NCI-H2227 treated with DMSO at 0.1 percent for 48 hours (cell line): ENCODE results near the gene INTS14.
"Not testable (repeated sequence)": the region's sequence is repeated elsewhere in the genome, so short reads cannot be mapped to it uniquely, and the experiment has no call there.

Experiments used
- DNase-seq: peaks from one replicate; lab custom pipeline; 2025; lab: John Stamatoyannopoulos, UW

Gene INTS14

GRCh38 chr15:65578904-65579728, 31.8 kb downstream of the INTS14 start:
- DNase-seq = no peak

- no peak for DNase-seq
Observed at GRCh38 chr15:65577129-65577996, 33.6 kb downstream of the INTS14 start.

DNA sequence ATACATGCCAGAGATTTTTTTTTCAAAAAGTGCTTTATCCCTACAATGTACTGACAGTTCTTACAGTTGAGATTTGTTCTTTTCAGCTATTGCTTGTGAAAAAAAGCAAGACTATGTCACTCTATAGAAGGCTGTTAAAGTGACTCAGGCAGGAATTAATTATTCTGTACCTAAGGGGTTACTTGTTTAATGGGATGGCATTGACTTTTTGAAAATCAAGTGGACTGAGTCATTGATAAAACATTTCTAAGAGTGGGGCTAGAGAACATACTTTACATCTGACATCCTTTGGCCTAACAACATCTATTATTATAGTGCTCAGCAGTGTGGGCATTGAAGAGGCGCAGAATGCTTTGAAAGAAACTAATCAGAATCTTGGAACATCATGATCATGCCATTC, 34.3 kb downstream of the INTS14 start:
- DNase-seq = no peak

GRCh38 chr15:65571971-65572370, 39.0 kb downstream of the INTS14 start:
- no peak for DNase-seq

GRCh38 chr15:65569728-65570127, 41.2 kb downstream of the INTS14 start:
- no peak for DNase-seq

DNA sequence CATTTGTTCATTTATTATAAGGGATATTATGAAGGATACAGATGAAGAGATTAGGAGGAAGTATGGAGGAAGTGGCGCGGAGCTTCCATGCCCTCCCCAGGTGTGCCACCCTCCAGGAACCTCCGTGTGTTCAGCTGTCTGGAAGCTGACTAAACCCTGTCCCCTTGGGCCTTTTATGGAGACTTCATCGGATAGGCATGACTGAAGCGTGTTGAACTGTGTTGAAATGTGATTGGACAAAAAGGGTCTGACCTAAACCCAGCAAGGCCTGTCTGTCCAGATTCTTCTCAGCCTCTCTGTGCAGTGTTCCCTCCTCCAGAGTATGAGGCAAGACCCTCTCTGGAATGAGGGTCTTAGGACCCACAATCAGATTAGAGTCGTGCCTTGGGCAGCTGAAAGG, 49.0 kb downstream of the INTS14 start:
- no peak for DNase-seq

- no peak for DNase-seq
Observed at GRCh38 chr15:65559941-65560340, 51.0 kb downstream of the INTS14 start.

GRCh38 chr15:65558997-65559760, 51.8 kb downstream of the INTS14 start:
- DNase-seq = no peak

DNA sequence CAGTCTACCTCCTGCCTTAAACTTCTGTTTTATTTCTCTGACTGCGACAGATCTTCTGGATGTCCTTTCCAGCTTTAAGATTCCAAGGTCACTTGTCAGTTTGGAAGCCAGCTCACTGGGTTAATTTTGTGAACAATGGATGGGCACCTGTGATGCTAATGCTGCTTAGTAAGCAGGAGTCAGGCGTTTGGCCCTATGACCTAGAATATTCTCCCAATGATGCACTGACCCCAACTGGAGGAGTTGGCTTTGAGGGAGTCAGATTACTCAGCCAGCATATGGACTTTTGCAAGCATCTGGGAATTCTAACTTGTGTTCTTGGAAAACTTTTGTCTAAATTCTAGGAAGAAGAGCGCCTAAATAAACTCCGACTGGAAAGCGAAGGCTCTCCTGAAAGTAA, 52.6 kb downstream of the INTS14 start:
- DNase-seq = no peak

DNA sequence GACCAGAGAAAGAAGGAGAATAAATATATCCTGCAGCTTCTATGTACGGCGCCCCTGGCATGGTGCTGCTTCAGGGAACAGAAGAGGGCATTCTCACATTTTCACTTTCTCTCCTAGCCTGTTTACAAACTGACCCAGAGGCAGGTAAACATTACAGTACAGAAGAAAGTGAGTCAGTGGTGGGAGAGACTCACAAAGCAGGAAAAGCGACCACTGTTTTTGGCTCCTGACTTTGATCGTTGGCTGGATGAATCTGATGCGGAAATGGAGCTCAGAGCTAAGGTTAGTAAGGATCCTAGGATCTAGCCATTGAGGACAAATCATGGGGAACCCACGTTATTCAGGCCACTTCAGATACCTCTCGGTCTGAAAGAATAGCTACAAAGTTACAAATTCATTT, 54.3 kb downstream of the INTS14 start:
- no peak for DNase-seq

DNA sequence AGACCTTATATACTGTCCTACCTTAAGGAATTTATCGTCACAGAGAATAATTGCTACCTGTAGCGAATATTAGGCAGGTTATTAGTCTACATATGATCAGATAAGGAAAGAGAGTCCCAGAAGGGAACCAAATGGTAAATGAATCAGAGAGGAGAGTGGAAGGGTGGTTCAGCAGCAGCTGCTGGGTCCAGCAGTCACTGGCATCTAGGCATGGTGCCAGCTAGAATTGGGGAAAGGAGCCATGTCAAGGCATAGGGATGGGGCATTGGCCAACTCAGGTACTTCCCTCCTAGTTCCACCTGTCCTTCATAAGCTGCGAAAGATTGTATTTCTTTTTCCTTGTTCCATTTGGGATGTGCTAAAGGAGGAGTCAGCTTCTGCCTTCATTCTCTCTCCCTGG, 57.2 kb downstream of the INTS14 start:
- DNase-seq = no peak

DNA sequence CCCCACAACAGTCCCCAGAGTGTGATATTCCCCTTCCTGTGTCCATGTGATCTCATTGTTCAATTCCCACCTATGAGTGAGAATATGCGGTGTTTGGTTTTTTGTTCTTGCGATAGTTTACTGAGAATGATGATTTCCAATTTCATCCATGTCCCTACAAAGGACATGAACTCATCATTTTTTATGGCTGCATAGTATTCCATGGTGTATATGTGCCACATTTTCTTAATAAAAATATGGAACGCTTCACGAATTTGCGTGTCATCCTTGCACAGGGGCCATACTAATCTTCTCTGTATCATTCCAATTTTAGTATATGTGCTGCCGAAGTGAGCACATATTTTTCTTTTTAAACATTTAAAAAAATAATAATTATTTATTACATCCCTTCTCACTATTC, 58.1 kb downstream of the INTS14 start:
- not testable (repeated sequence) for DNase-seq

DNA sequence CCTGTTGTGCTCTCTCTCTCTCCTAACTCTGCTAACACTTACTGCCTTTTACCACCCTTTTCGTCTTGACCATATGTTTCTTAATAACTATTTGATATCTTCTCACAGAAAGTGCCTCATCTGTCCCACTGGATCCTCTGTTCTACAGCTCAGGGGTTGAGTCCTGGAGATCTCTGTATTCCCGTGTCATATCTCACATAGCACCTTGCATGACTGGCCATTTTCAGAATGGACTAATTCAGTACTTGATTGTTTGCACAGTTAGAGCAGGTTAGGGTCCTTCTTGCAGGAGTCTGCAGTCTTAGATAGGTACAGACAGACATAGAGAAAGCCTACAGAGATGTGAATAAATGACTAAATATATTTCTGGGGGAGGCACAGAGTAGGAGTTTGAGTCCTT, 59.7 kb downstream of the INTS14 start:
- DNase-seq = no peak

DNA sequence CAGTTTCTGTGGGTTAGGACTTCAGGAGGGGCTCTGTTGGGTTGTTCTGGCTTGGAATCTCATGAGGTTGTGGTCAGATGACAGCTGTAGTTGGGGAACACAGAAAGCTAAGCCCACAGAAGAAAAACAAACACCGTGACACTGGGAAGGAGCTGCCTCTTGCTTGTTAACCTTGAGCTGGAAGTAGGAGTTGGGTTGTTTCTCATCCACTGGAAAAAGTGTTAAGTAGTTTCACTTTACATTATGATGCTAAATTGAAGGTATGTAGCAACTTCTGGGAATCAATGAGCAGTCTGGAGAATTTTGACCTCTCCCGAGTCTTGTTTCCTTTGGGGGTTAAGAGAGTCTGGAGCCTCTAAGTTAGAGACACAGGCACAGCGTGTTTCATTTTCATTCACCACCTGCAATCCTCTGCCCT, 60.2 kb downstream of the INTS14 start:
- no peak for DNase-seq

GRCh38 chr15:65549288-65549687, 61.6 kb downstream of the INTS14 start:
- not testable (repeated sequence) for DNase-seq

- no peak for DNase-seq
Observed at GRCh38 chr15:65547841-65548240, 63.1 kb downstream of the INTS14 start.

- DNase-seq = no peak
Observed at GRCh38 chr15:65541231-65541820, 69.6 kb downstream of the INTS14 start.

DNA sequence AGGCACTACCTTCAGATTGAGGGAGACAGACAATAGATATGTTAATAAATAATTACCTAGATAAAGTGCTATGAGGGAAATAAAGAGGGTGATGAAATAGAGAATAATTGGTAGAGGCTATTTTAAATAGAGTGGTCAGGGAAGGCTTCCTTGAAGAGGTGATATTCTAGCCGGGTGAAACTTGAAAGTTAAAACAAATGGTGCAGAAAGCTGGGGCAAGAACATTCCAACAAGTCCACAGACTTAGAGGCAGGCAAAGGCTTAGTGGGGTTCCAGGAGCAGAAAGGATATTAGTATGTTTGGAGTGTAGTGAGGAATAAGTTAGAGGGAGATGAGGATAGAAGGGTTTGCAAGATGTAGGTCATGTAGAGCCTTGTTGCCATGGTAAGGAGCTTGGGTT, 70.6 kb downstream of the INTS14 start:
- no peak for DNase-seq

DNA sequence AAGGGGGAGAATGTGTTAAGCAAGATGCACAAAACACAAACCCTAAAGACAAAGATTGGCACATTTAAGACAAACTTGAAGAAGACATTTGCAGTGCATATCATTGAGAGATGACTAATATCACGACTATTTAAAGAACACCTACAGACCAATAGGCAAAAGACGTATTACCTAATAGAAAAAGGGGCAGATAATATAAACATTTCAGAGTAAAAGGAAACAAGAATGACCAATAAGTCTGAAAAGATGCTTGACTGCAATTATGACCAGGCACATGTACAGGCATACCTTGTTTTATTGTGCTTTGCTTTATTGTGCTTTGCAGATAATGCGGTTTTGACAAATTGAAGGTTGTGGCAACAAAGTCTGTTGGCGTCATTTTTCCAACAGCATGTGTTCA, 75.7 kb downstream of the INTS14 start:
- DNase-seq = no peak

DNA sequence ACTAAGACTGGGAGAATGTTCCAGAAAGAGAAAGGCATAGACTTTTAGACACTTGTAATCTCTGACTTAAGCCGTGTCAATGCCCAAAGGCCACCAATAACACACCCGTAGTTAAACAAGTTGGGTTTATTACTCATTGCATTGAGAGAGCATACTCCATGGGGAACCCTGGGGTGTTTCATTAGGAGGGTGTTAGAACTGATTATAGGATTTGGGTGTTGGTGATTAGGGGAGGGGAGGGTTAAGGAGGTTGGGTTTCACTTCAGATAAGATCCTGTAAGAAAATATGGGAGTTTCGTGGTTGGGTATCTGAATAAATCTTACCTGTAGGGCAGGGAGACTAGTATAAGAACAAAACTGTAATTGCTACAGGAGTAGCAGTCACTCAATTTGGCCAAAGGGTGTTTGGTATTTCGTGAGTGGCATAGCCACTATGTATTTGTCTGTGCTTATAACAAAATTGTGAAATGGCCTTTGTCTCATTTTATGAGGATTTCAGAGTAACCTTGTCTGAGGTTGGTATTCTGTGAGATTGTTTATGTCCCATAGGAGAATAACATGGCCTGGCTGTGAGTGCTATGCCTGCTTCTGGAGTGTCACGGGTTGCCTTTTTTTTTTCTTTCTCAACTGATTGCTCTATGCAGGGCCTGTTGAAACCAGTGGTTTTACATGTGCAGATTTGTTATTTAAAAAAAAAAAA, 77.7 kb downstream of the INTS14 start:
- DNase-seq = no peak

- DNase-seq = no peak
Observed at GRCh38 chr15:65532738-65533051, 78.2 kb downstream of the INTS14 start.
